ENCODE results near the gene DEFB121. TPM values are rescaled to one million over a fixed set of nuclear protein-coding genes. Genes with fewer than 3 reads are reported as not detected.
"Not testable (repeated sequence)": the region's sequence is repeated elsewhere in the genome, so short reads cannot be mapped to it uniquely, and the experiment has no call there.

The DEFB121 gene

DNA sequence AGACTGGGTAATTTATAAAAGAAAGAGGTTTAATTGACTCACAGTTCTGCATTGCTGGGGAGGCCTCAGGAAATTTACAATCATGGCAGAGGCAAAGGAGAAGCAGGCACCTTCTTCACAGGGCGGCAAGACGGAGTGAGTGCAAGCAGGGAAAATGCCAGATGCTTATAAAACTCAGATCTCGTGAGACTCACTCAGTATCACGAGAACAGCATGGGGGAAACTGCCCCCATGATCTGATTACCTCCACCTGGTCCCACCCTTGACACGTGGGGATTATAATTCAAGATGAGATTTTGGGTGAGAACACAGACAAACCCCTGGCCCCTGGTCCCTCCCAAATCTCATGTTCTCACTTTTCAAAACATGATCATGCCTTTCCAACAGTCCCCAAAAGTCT is 41.7 kb downstream of the DEFB121 start:
- not testable (repeated sequence) for H3K4ac ChIP-seq (ENCODE audit: low read length); H2BK12ac ChIP-seq (ENCODE audit: low read length); H3K4me3 ChIP-seq (ENCODE audit: low read length in 2 of 2); H3K79me1 ChIP-seq (ENCODE audit: low read depth, low read length); H4K91ac ChIP-seq (ENCODE audit: low read depth, low read length, poor library complexity); H2BK120ac ChIP-seq (ENCODE audit: low read depth, low read length); H3K4me1 ChIP-seq (ENCODE audit: control insufficient read depth in 2 of 2, insufficient read depth in 1 of 2, low read depth in 1 of 2, low read length in 2 of 2); H3K9ac ChIP-seq (ENCODE audit: low read depth, low read length, poor library complexity); H3K14ac ChIP-seq (ENCODE audit: low read length); H2AK5ac ChIP-seq (ENCODE audit: low read depth, low read length); H2BK5ac ChIP-seq (ENCODE audit: low read length); H3K18ac ChIP-seq (ENCODE audit: low read length); H3K27ac ChIP-seq (replicated peaks; ENCODE audit: low read length); H3K36me3 ChIP-seq (replicated peaks in 1 of 2; ENCODE audit: control insufficient read depth in 2 of 2, insufficient read depth in 2 of 2, low read length in 2 of 2); H2AFZ ChIP-seq (ENCODE audit: low read length); H4K8ac ChIP-seq (ENCODE audit: low read depth, low read length); H3K4me2 ChIP-seq (ENCODE audit: insufficient read depth, low read length, poor library complexity, severe bottlenecking); H3K23ac ChIP-seq (ENCODE audit: low read depth, low read length, poor library complexity); DNase-seq (ENCODE audit: low spot score); H2BK15ac ChIP-seq (ENCODE audit: low read length); H3K27me3 ChIP-seq (ENCODE audit: control insufficient read depth in 3 of 3, insufficient read depth in 3 of 3, low read depth in 1 of 3, low read length in 3 of 3)
- WGBS, 2 donors (ENCODE audit: extremely low coverage in 2 of 2, insufficient read length in 2 of 2, insufficient replicate concordance in 1 of 2): no CpG with 5 or more reads among the region's 5 CpGs
- H3K9me3 ChIP-seq (replicated peaks in 1 of 2; ENCODE audit: control insufficient read depth in 2 of 2, insufficient read depth in 1 of 2, low read depth in 1 of 2, low read length in 2 of 2): peaks cover 0 to 20% of the 10 kb centered on the region in 2 donors

DNA sequence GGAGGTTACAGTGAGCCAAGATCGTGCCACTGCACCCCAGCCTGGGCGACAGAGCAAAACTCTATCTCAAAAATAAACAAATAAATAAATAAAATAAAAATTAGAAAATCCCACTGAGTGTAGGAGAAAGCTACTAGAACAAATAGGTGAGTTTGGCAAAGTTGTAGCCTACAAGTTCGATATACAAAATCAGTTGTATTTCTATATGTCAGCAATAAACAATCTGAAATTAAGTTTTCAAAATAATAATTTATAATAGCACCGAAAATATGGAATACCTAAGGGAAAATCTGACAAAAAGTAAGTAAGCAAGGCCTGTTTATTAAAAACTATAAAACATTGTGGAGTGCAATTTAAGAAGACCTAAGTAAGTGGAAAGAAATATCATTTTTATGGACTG is 42.7 kb downstream of the DEFB121 start:
- no peaks in the 10 kb centered on the region for H3K36me3 ChIP-seq (replicated peaks in 1 of 2; ENCODE audit: control insufficient read depth in 2 of 2, insufficient read depth in 2 of 2, low read length in 2 of 2)
- H3K27me3 ChIP-seq (ENCODE audit: control insufficient read depth in 3 of 3, insufficient read depth in 3 of 3, low read depth in 1 of 3, low read length in 3 of 3): no peaks in the 10 kb centered on the region
- no peaks in the 10 kb centered on the region for H3K79me1 ChIP-seq (ENCODE audit: low read depth, low read length)
- H3K9me3 ChIP-seq (replicated peaks in 1 of 2; ENCODE audit: control insufficient read depth in 2 of 2, insufficient read depth in 1 of 2, low read depth in 1 of 2, low read length in 2 of 2): peaks cover 0 to 16% of the 10 kb centered on the region in 2 donors
- no peak overlapping the region for H2BK5ac ChIP-seq (ENCODE audit: low read length)
- no peak overlapping the region for H3K18ac ChIP-seq (ENCODE audit: low read length)
- H3K4ac ChIP-seq (ENCODE audit: low read length): no peak overlapping the region
- no peak overlapping the region for H2BK120ac ChIP-seq (ENCODE audit: low read depth, low read length)
- H2AFZ ChIP-seq (ENCODE audit: low read length): no peak overlapping the region
- H2BK12ac ChIP-seq (ENCODE audit: low read length): no peak overlapping the region
- no peak overlapping the region for H3K4me2 ChIP-seq (ENCODE audit: insufficient read depth, low read length, poor library complexity, severe bottlenecking)
- no peaks in the 10 kb centered on the region for H3K4me1 ChIP-seq (ENCODE audit: control insufficient read depth in 2 of 2, insufficient read depth in 1 of 2, low read depth in 1 of 2, low read length in 2 of 2)
- H3K27ac ChIP-seq (replicated peaks; ENCODE audit: low read length): no peak overlapping the region
- no peak overlapping the region for H3K23ac ChIP-seq (ENCODE audit: low read depth, low read length, poor library complexity)
- DNase-seq (ENCODE audit: low spot score): no peak
- WGBS, 2 donors (ENCODE audit: extremely low coverage in 2 of 2, insufficient read length in 2 of 2, insufficient replicate concordance in 1 of 2): no CpG with 5 or more reads among the region's 4 CpGs
- H4K91ac ChIP-seq (ENCODE audit: low read depth, low read length, poor library complexity): no peak overlapping the region
- no peak overlapping the region for H3K9ac ChIP-seq (ENCODE audit: low read depth, low read length, poor library complexity)
- H2AK5ac ChIP-seq (ENCODE audit: low read depth, low read length): no peak overlapping the region
- H4K8ac ChIP-seq (ENCODE audit: low read depth, low read length): no peak overlapping the region
- no peak overlapping the region for H3K4me3 ChIP-seq (ENCODE audit: low read length in 2 of 2)
- H3K14ac ChIP-seq (ENCODE audit: low read length): no peak overlapping the region
- no peak overlapping the region for H2BK15ac ChIP-seq (ENCODE audit: low read length)

DNA sequence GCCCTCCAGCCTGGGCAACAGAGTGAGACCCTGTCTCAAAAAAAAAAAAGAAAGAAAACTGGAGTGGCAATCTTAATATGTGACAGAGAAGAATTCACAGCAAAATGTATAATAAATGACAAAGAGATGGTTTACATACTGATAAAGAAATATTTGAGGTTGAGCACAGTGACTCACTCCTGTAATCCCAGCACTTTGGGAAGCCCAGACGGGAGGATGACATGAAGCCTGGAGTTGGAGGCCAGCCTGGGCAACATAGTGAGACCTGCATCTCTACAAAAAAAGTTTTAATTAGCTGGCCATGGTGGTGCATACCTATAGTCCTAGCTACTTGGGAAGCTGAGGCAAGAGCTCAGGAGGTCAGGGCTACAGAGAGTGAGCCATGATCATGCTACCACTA is 50.0 kb downstream of the DEFB121 start:
- Histone ChIP-seq H2BK5ac (ENCODE audit: low read length) (no peak overlapping the region), H3K4me1 (ENCODE audit: control insufficient read depth in 2 of 2, insufficient read depth in 1 of 2, low read depth in 1 of 2, low read length in 2 of 2) (no peaks in the 10 kb centered on the region), H3K36me3 (replicated peaks in 1 of 2; ENCODE audit: control insufficient read depth in 2 of 2, insufficient read depth in 2 of 2, low read length in 2 of 2) (no peaks in the 10 kb centered on the region), H3K4me3 (ENCODE audit: low read length in 2 of 2) (no peak overlapping the region), H3K79me1 (ENCODE audit: low read depth, low read length) (no peaks in the 10 kb centered on the region), H2AK5ac (ENCODE audit: low read depth, low read length) (no peak overlapping the region), H2BK120ac (ENCODE audit: low read depth, low read length) (no peak overlapping the region), H4K8ac (ENCODE audit: low read depth, low read length) (no peak overlapping the region), H2AFZ (ENCODE audit: low read length) (no peak overlapping the region), H3K9me3 (replicated peaks in 1 of 2; ENCODE audit: control insufficient read depth in 2 of 2, insufficient read depth in 1 of 2, low read depth in 1 of 2, low read length in 2 of 2) (peaks cover 0 to 21% of the 10 kb centered on the region in 2 donors), H3K4me2 (ENCODE audit: insufficient read depth, low read length, poor library complexity, severe bottlenecking) (no peak overlapping the region), H4K91ac (ENCODE audit: low read depth, low read length, poor library complexity) (no peak overlapping the region), H3K27ac (replicated peaks; ENCODE audit: low read length) (no peak overlapping the region), H3K18ac (ENCODE audit: low read length) (no peak overlapping the region), H2BK15ac (ENCODE audit: low read length) (no peak overlapping the region), H2BK12ac (ENCODE audit: low read length) (no peak overlapping the region), H3K23ac (ENCODE audit: low read depth, low read length, poor library complexity) (no peak overlapping the region), H3K14ac (ENCODE audit: low read length) (no peak overlapping the region), H3K9ac (ENCODE audit: low read depth, low read length, poor library complexity) (no peak overlapping the region), H3K27me3 (ENCODE audit: control insufficient read depth in 3 of 3, insufficient read depth in 3 of 3, low read depth in 1 of 3, low read length in 3 of 3) (peaks cover 0 to 3% (median 0%) of the 10 kb centered on the region in 3 experiments), H3K4ac (ENCODE audit: low read length) (no peak overlapping the region)
- no CpG with 5 or more reads among the region's 1 CpG for WGBS, 2 donors (ENCODE audit: extremely low coverage in 2 of 2, insufficient read length in 2 of 2, insufficient replicate concordance in 1 of 2)
- no peak for DNase-seq (ENCODE audit: low spot score)

Small RNAs within 50 kb of the gene (small RNA-seq; reads per million reads assigned to genes)
- not detected for gene DEFB117 (ENCODE audit: insufficient read depth)
- gene RF00561 (ENCODE audit: insufficient read depth): not detected
- gene RNA5SP480 (ENCODE audit: insufficient read depth): not detected
